HG03460 (cell line): ENCODE measurements around the gene ANK3.

Source experiments
- ATAC-seq: cut with Tn5 transposase; IDR thresholded peaks from one replicate; pipeline ENCODE4 v1.9.1; 2021; ENCODE audit not compliant: unreplicated experiment

The ANK3 gene

DNA sequence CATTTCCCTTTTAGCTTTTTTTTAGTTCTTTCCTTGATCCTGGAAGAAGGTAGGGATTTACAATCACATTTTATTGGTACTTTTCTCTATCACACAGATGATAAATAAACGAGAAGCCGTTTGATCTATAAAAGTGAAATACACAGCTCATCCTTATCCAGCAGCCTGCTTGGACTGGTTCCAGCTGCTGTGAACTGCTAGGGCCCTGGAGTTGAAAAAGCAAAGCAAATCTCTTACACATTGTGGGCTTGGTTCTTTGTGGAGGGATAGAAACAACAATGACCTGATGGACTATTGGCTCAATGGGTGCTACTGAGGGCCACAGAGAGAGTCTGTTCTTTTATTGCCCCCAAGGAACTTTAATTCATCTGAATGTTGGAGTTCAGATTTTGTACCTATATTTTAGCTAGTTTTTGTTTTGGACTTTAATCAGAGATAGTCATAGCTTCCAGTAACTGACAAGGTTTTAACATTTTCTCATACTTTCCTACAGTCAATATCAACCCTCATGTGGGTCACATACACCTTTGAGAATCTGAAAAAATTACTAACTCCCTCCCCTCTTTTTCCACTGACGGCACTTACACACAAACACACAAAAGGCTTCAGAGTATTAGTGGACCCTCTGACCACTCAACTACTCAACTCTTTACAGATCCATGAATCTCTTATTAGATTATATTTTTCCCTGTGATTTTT, 391.7 kb downstream of the ANK3 start:
- ATAC-seq = no peak

DNA sequence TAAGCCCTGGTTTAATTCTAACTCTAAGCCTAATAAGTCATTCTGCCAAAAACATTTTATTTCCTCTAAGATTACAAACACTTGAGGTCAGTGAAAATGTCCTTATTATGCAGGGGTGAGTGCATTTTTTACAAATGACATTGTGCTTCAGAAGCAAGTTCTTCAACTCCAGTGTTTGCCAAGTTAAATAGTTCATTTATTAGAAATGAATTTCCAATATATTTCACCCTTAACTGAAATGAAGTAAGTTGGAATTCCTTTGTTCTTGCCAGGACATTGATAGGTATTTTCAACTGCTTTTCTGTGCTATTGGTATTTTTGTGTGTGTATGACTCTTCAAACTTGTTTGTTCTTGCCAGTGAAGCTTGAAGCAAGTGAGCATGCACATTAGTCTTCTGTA, 393.8 kb downstream of the ANK3 start:
- ATAC-seq = no peak

DNA sequence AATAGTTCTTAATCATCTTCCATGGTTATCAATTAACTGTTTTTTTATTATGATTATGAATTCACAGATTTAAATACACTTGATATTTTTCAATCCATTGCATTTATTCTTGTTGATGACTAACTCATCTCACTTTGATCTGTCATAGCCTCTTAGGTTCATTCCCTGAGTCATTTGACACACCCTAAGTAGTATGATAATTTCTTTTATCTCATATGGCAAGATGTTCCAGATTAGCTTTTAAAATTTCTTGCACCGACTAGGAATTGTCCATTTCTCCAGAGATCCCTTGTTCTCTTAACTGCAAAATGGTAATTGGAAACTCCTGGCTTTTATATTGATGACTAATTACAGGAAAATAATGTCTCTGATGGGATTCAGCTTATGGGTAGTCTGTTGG, 395.7 kb downstream of the ANK3 start:
- no peak for ATAC-seq

DNA sequence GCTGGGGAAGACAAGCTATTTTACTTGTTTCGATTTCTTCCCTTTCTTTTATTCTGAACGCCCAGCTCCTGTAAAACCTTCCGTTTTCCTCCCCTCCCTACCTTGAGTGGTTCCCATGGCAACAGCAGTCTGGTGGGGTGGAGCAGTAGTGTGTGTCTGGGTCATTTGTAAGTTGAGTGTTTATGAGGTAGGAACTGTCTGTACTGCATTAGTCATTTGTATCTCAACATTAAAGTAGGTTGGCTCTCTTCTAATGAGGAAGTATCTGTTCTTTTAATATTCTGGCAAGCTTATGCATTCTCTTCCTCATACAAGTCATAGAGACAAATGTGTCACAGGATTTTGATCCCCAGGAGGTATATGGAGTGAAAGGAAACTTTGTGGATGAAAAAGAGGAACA, 398.0 kb downstream of the ANK3 start:
- no peak for ATAC-seq

DNA sequence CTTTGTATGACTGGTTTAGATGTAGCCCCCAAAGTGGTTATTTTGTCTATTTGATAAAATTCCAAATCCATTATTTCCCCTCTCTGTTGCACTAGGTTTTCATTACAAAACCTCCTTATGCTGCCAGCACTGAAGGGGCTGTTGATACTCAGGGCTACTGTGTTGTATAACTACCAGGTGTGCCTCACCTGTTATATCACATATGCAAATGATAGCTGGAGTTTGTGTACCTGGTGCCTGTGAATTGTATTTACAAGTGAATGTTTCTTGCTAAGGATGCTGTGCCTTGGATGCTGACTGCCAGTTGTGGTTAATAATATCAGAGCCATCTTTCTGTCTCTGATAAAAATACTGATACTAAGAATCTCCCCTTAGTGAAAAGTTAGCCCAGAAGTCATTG, 398.6 kb downstream of the ANK3 start:
- no peak for ATAC-seq

DNA sequence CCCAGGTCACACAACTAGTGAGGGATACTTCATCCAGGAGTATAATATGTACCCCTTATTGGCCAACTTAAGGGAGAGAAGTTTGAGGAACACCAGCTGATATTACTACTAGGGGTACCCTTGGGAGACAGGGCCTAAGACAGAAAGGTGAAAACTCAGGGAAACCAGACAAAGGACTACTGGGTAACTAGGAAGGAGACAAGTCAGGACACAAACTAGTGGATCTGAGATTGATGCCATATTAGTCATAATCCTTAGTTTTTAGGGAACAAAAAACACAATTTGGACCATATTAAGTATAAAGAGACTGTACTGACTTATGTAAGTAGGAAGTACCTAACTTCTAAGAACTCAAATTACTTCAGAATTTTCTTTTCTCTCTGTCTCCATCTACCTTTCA, 404.0 kb downstream of the ANK3 start:
- ATAC-seq = no peak

DNA sequence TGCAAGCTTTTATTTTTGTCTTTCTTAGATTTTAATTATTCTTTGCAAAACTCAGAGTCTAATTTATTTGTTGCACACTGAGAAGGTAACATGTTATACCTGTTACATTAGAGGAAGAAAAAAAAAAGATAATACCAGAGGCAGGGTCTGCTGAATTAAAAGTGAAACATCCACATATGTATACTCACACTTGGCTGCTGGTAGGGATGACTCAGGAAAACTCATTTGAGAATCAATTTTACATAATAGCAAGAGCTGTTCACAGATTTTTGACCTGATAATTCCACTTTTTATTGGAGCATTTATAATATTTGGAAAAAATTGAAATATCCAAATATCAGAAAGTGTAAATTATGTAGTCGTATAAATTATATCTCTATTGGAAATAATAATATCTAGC, 405.3 kb downstream of the ANK3 start:
- no peak for ATAC-seq

DNA sequence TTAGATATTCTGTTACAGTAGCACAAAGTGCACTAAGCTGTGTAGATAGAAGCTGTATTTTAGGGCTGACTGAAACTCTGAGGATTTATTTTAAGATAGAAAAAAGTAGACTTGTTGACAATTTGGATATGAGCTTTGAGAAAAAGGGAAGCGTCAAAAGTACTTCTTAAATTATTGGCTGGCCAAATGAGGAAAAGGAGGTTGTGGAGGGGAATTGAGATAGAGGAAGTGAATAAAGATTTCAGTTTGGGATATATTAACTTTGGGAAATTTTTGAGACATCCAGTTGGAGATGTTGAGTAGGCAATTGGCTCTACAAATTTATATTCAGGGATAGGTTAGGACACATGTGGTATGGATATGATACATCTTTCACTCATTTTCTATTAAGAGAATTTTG, 409.3 kb downstream of the ANK3 start:
- no peak for ATAC-seq

DNA sequence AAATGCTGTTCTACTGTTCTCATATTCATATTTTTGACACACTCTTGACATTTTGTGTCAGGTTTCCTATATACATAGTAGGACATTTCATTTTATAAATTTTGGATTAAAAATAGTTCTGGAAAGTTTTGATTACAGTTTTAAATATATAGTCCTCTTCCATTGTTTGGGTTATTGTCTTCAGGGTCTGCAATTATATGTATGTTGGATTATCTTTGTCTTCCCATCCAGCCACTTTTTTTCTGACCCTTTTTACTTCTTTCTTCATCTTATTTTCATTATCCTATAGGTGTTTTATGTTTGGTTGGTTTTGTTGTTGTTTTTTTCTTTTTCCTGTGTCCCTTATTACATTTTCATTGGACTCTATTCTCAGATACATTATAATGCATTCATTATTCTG, 412.2 kb downstream of the ANK3 start:
- ATAC-seq = no peak

DNA sequence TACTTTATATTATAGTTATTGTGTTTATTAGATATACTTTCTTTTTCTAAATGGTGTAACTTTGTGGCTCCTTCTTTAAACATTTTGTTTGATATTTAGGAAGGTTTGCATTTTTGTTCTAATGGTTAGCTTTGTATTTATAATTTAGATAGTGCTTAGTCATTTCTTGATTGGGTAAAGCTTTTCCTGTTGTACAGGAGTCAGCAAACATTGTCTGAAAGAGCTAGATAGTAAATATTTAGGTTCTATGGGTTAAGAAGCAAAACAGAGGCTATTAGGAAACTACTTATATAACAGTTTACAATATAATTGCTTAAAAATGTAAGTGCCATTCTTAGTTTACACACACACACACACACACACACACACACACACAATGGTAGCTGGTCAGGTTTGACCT, 412.8 kb downstream of the ANK3 start:
- no peak for ATAC-seq
